Measurements from ENCODE around the gene POLR1A.

- TF ChIP-seq CTCF (IDR thresholded peaks at IDR 0.05) (no peak), POLR2AphosphoS5 (IDR thresholded peaks at IDR 0.05) (no peak), POLR2A (IDR thresholded peaks at IDR 0.05; ENCODE audit: low read depth) (no peak), EP300 (IDR thresholded peaks at IDR 0.05) (no peak)
Measured at GRCh38 chr2:86047575-86048382, 57.9 kb downstream of the POLR1A start.
